NCI-H2029 treated with DMSO at 0.1 percent for 48 hours (cell line): Measurements from ENCODE around the gene PPP4R3A.
"Not testable (repeated sequence)": the region's sequence is repeated elsewhere in the genome, so short reads cannot be mapped to it uniquely, and the experiment has no call there.

Experiments used
- DNase-seq: peaks from one replicate; lab custom pipeline; 2025; lab: John Stamatoyannopoulos, UW

PPP4R3A gene

GRCh38 chr14:91510171-91511042 lies at the start of gene PPP4R3A:
Gene PPP4R3A, minus strand, starts transcription at chr14:91510310. Its CDS starts 663 bp downstream, at chr14:91509647.
- DNase-seq = peak; percentile 16

- no peak for DNase-seq
Observed at GRCh38 chr14:91555531-91555930, 45.4 kb upstream of the PPP4R3A start.

DNA sequence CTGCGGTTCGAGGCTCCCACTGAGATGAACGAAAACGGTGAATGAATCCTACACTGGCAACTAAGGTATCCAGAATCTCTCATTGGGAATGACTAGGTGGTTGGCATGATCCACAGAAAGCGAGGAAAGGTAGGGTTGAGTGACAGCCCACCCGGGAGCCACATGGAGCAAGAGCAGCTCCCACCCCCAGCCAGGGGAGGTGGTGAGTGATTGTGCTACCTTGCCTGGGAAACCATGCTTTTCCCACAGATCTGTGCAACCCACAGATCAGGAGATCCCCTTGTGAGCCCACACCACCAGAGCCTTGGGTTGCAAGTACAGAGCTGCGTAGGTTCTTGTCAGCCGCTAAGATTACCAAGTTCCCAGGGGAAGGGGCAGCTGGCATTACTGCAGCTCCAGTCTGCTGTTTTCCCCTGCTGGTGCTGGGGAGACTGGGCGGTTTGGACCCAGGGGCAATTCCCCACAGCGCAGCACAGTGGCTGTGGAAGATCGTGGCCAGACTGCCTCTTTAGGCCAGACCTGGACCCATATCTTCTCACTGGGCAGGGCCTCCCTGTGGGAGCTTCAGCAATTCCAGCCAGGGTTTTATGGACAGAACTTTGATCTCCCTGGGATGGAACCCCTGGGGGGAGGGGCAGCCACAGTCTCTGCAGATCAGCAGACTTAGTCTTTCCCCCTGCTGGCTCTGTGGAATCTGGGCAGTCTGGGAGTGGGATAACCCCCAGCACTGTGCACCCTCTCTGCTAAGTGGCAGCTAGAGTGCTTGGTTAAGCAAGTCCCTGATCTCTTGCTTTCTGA lies 44.6 kb upstream of the PPP4R3A start:
- DNase-seq = no peak

DNA sequence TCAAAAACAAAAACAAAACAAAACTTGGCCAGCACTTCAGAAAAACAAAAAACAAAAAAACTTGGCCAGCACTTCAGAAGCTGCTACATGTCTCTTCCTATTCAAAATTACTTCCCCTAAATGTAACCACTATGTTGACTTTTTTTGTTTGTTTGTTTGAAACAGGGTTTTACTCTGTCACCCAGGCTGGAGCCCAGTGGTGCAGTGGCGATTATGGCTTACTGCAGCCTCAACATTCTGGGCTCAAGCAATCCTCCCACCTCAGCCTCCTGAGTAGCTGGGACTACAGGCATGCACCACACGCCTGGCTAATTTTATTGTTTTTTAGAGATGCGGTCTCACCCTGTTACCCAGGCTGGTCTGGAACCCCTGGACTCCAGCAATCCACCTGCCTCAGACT lies 38.0 kb upstream of the PPP4R3A start:
- no peak for DNase-seq

DNA sequence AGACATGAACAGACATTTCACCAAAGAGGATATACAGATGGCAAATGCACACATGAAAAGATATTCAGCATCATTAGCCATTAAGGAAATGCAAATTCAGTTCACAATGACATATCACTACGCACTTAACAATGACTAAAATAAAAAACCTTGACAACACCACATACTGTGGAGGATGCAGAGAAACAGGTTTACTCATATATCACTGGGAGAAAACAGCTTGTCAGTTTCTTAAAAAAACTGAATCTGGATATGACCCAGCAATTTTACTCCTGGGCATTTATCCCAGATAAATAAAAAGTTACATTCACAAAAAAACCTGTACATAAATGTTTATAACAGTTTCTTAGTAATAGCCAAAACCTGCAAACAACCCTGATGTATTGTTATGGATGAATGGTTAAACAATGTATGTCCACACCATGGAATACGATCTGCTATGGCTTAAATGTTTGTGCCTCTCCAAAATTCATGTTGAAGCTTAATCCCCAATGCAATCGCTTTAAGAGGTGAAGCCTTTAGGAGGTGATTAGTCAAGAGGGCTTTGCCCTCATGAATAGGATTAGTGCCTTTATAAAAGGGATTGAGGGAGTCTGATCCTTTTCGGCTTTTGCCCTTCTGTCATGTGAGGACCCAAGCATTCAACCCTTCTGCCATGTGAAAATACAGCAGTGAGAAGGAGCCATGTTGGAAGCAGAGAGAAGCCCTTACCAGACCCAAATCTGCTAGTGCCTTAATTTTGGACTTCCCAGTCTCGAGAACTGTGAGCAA lies 36.0 kb upstream of the PPP4R3A start:
- no peak for DNase-seq

GRCh38 chr14:91545204-91545603 lies 35.1 kb upstream of the PPP4R3A start:
- no peak for DNase-seq

GRCh38 chr14:91536327-91536726 lies 26.2 kb upstream of the PPP4R3A start:
- DNase-seq = no peak

- not testable (repeated sequence) for DNase-seq
Observed at GRCh38 chr14:91534059-91534458, 23.9 kb upstream of the PPP4R3A start.

- DNase-seq = no peak
Observed at GRCh38 chr14:91533623-91534022, 23.5 kb upstream of the PPP4R3A start.

GRCh38 chr14:91523972-91524371 lies 13.9 kb upstream of the PPP4R3A start:
- DNase-seq = no peak

- DNase-seq = no peak
Observed at GRCh38 chr14:91521061-91521640, 11.0 kb upstream of the PPP4R3A start.

DNA sequence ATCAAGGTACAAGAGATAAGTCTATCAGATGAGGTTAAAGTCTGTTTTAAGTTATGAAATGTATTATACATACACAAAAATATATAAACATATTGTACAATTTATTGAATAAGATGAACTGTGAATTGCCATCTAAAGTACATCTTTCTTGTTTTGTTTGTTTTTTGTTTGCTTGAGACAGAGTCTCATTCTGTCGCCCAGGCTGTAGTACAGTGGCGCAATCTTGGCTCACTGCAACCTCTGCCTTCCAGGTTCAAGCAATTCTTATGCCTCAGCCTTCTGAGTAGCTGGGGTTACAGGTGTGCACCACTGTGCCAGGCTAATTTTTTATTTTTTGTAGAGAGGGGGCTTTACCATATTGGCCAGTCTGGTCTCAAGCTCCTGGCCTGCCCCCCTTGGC lies 10.0 kb upstream of the PPP4R3A start:
- no peak for DNase-seq

DNA sequence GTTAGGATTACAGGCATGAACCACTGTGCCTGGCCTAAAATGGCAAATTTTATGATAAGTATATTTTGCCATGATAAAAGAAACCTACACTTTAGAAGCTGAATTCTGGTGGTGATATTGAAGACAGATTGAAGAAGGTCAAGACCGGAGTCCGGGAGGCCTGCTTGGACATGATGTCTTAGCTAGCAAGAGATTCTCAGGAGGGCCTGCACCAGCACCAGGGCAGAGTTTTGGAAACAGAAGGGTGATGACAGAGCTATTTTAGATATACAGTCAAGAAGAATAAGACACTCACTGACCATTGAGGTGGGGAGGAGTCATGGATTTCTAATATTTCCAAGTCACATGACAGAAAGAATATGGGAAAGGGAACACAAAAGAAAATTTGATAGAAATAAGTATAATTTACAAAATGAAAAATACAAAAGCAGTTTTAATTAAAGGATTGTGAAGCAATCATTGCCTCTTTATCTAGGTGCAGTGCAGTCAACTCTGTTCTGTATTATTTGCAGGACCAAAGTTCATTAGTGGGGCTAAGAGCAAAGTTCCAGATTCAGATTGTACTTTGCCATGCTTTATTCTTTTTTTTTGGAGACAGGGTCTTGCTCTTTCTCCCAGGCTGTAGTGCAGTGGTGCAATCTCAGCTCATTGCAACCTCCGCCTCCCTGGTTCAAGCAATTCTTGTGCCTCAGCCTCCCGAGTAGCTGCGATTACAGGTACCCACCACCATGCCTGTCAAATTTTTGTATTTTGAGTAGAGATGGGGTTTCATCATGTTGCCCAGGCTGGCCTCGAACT lies 9.3 kb upstream of the PPP4R3A start:
- no peak for DNase-seq

GRCh38 chr14:91516663-91517388 lies 6.7 kb upstream of the PPP4R3A start:
- DNase-seq = no peak

DNA sequence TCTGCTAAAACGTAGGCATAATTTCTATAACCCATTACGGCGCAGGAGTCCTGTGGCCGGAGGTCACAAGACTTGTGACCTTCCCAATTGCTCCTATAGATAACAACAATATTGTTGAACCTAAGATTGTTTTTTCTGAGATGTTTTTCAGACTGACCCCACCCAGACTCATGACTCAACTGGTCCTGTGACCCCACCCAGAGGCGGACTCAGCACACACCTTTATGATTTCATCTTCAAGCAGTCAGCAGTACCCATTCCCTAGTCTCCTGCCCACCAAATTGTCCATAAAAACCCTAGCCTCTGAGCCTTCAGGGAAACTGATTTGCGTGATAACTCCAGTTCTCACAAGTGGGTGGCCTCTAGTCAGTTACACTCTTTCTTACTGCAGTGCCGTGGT lies 5.9 kb upstream of the PPP4R3A start:
- DNase-seq = no peak

GRCh38 chr14:91511043-91511383 lies 903 bp upstream of the PPP4R3A start:
- DNase-seq = no peak

DNA sequence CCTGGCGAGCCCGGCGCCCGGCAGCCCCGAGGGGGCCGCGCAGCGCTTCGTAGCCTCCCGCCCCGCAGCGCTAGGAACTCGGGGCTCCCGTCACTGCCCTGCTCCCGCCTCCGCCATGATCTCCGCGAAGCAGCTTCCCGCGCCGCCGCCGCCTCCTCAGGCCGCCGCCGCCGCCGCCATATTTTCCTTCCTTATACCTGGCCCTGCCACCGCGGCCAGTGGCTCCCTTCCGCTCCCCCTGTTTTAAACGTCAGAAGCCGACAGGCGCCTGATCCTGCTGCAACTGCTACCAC lies 286 bp downstream of the PPP4R3A start:
- DNase-seq = no peak

DNA sequence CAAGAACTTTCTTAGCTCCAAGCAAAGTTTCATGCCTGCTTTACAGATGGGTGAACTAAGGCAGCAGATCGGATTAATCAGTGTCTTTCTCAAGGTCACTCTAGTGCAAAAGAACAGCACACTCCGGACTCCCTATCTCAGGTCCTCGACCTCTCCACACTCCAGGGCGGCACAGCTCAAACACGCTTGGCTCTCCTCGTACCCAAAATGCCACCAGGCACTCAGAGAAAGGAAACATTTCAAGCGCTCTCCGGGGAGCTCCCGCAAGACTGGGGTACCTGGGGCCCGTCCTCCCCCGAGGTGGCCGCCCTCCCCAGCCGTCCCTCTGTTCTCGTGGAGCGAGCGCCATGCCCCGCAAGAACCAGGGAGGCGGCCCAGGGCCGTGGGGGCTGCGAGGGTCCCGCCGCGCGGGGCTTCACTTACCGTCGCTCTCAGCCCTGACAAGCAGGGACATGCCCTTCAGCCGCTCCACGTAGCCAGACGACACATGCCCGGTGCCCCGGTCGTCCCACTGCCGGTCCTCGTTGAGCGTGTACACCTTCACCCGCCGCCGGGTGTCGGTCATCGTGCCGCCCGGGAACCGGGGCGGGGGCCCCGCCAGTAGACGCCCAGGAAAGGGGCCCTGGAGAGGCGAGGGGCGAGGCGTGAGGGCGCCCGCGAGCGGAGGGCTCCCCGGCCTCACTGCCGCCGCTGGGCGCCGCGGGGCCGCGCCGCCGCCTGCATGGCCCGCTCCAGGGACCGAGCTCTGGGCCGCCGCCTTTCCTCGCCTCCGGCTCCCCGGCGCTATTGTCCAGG lies 830 bp downstream of the PPP4R3A start:
- peak; percentile 1 for DNase-seq

DNA sequence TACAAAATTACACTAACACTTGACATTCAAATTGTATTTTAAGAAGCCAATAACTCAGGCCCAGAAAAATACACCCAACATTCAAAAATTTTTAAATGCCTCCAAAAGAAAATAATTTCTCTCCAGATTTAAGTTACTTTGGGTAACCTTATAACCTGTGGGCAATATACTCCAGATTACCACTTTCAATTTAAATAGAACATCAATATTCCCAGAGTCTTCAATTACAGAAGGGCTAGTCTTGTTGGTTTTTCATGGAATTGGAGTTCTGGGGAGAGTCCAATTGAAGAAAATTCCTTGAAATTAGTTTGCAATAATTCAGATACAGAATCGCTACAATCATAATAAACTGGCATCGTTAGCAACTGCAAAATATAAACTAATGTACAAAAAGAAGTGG lies 2.0 kb downstream of the PPP4R3A start:
- DNase-seq = no peak

DNA sequence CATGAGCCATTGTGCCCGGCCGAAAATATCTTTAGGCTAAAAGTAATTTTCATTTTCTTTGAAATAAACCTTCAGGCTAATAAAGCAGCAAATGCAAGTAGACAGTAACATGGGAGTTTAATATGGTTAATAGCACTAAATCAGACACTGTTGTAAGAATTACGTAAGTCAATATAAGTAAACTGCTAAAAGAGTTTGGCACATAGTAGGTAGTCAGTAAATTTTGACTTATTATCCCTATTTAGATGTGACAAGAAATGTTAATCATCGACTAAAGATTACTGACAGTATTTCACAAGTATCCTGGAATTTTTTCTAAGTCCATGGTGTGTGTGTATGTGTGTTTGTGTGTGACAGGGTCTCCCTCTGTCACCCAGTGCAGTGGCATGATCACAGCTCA lies 3.9 kb downstream of the PPP4R3A start:
- DNase-seq = no peak
